CD14-positive monocyte (primary cell): ENCODE results near the gene LIPE. TPM values are rescaled to one million over a fixed set of nuclear protein-coding genes. Genes with fewer than 3 reads are reported as not detected.

Experiments
- DNase-seq, 3 donors: peaks; one replicate each; pipeline ENCODE4 v3.0.0-alpha.2; 2011 to 2022
- H2AFZ ChIP-seq: 2 replicates; pipeline ENCODE4 v1.6.0; 2012; ENCODE audit warnings: mild to moderate bottlenecking, low read depth, low read length, inconsistent platforms; ENCODE audit not compliant: insufficient read depth, poor library complexity, severe bottlenecking
- H3K27ac ChIP-seq, 2 donors: 1 replicate in 1 of 2; 2 replicates in 1 of 2; pipeline ENCODE4 v1.5.1; 2012 to 2013; ENCODE audit warnings: low read length in 2 of 2, control low read depth in 1 of 2, inconsistent platforms in 1 of 2, low read depth in 1 of 2, mild to moderate bottlenecking in 1 of 2
- H3K27me3 ChIP-seq, 2 donors: one replicate each; pipeline versions ENCODE4 v1.6.0 to v1.6.1; 2011 to 2013; ENCODE audit warnings: low read length in 2 of 2; ENCODE audit not compliant: control insufficient read depth in 2 of 2, insufficient read depth in 2 of 2
- H3K36me3 ChIP-seq, 2 donors: replicated peaks in 1 of 2; 1 replicate in 1 of 2; 2 replicates in 1 of 2; pipeline versions ENCODE4 v1.5.1 to v1.6.1; 2012 to 2013; ENCODE audit warnings: low read length in 2 of 2, control low read depth in 1 of 2, inconsistent platforms in 1 of 2, mild to moderate bottlenecking in 1 of 2; ENCODE audit not compliant: insufficient read depth in 2 of 2, control insufficient read depth in 1 of 2
- H3K4me1 ChIP-seq, 2 donors: 1 replicate in 1 of 2; 2 replicates in 1 of 2; pipeline versions ENCODE4 v1.5.1 to v1.6.1; 2012 to 2013; ENCODE audit warnings: low read length in 2 of 2, control low read depth in 1 of 2, inconsistent platforms in 1 of 2, mild to moderate bottlenecking in 1 of 2, moderate library complexity in 1 of 2; ENCODE audit not compliant: insufficient read depth in 2 of 2, control insufficient read depth in 1 of 2
- H3K4me2 ChIP-seq: replicated peaks from 2 replicates; pipeline ENCODE3; 2012; ENCODE audit warnings: low read length, moderate library complexity, mild to moderate bottlenecking; ENCODE audit not compliant: poor library complexity, severe bottlenecking; ENCODE audit errors: extremely low read depth
- H3K4me3 ChIP-seq, 3 experiments: fragments of 200-600 bp in 1 of 3; sonication (generic) in 1 of 3; replicated peaks in 1 of 3; 1 replicate in 2 of 3; 2 replicates in 1 of 3; pipeline ENCODE4 v1.5.1; 2011 to 2013; ENCODE audit warnings: low read length in 3 of 3, mild to moderate bottlenecking in 3 of 3, control low read depth in 2 of 3, low read depth in 2 of 3, inconsistent platforms in 1 of 3, moderate library complexity in 1 of 3
- H3K79me2 ChIP-seq: 2 replicates; pipeline ENCODE4 v1.6.0; 2012; ENCODE audit warnings: mild to moderate bottlenecking, control low read depth, inconsistent platforms, low read length, moderate library complexity; ENCODE audit not compliant: insufficient read depth
- H3K9ac ChIP-seq: 2 replicates; pipeline ENCODE4 v1.6.0; 2017; ENCODE audit warnings: low read length, mild to moderate bottlenecking; ENCODE audit not compliant: insufficient read depth, poor library complexity, severe bottlenecking
- H3K9me3 ChIP-seq, 2 donors: replicated peaks in 1 of 2; 1 replicate in 1 of 2; 2 replicates in 1 of 2; pipeline versions ENCODE4 v1.5.1 to v1.6.1; 2012 to 2013; ENCODE audit warnings: low read length in 2 of 2, control low read depth in 1 of 2; ENCODE audit not compliant: control insufficient read depth in 1 of 2, insufficient read depth in 1 of 2
- H4K20me1 ChIP-seq: 2 replicates; pipeline ENCODE4 v1.6.0; 2012; ENCODE audit warnings: mild to moderate bottlenecking, low read length, control low read depth, moderate library complexity; ENCODE audit not compliant: insufficient read depth
- H3K27ac Mint-ChIP-seq, 7 donors: one replicate each; pipeline ENCODE4 v1.8.0; 2020; ENCODE audit warnings: mild to moderate bottlenecking in 7 of 7, mixed read lengths in 7 of 7, moderate library complexity in 6 of 7, inconsistent platforms in 2 of 7
- H3K27me3 Mint-ChIP-seq, 3 donors: one replicate each; pipeline ENCODE4 v1.8.0; 2021 to 2022; ENCODE audit warnings: low read depth in 3 of 3, mild to moderate bottlenecking in 3 of 3, mixed read lengths in 3 of 3, moderate library complexity in 3 of 3, inconsistent platforms in 1 of 3
- H3K36me3 Mint-ChIP-seq, 2 donors: one replicate each; pipeline ENCODE4 v1.8.0; 2020; ENCODE audit warnings: mixed read lengths in 2 of 2, inconsistent platforms in 1 of 2, mild to moderate bottlenecking in 1 of 2
- H3K4me1 Mint-ChIP-seq: one replicate; pipeline ENCODE4 v1.8.0; 2020; ENCODE audit warnings: mild to moderate bottlenecking, mixed read lengths
- H3K4me3 Mint-ChIP-seq, 2 donors: one replicate each; pipeline ENCODE4 v1.8.0; 2020; ENCODE audit warnings: mild to moderate bottlenecking in 2 of 2, mixed read lengths in 2 of 2, moderate library complexity in 1 of 2
- H3K9me3 Mint-ChIP-seq, 7 donors: one replicate each; pipeline ENCODE4 v1.8.0; 2020 to 2022; ENCODE audit warnings: mixed read lengths in 7 of 7, mild to moderate bottlenecking in 6 of 7, moderate library complexity in 6 of 7, inconsistent platforms in 2 of 7
- CTCF ChIP-seq: fragments of 200-600 bp; IDR thresholded peaks from one replicate; pipeline ENCODE4 v1.8.0; 2022; ENCODE audit warnings: antibody characterized with exemption, mild to moderate bottlenecking
- WGBS: methylation state at CpG from one replicate; pipeline ENCODE4 v1.1.5; 2013; ENCODE audit warnings: missing lambda C conversion rate; ENCODE audit not compliant: insufficient coverage; 5-methylcytosine and 5-hydroxymethylcytosine counted together
- intact Hi-C, 2 donors: fragments of 100-400 bp; cut with micrococcal nuclease; formaldehyde crosslinking; loops; one replicate each; pipeline versions ENCODE4 v1.15.0 to v1.15.1; 2023
- polyA plus RNA-seq, 3 donors: library from polyadenylated mRNA; depleted of rRNA in 1 of 3; unstranded in 2 of 3; stranded (reverse) in 1 of 3; fragments of 300-500 nt in 2 of 3; fragments of >200 nt in 1 of 3; fragmentation: Illumina TruSeq in 2 of 3; gene quantifications; 1 replicate in 2 of 3; 2 replicates in 1 of 3; pipeline ENCODE4 v1.2.3, GENCODE V29; 2012 to 2021

Gene LIPE
- polyA plus RNA-seq, 3 donors, result 0.31 TPM; not detected in 2

- Mint-ChIP-seq H3K27ac (no peak overlapping the region), H3K27me3 (peaks cover 34 to 50% (median 39%) of the 10 kb centered on the region in 3 donors), H3K4me3 (peak overlapping the region in 1 of 2 donors; percentile 92), H3K36me3 (peaks cover 0 to 2% of the 10 kb centered on the region in 2 donors), H3K9me3 (peaks cover 0 to 17% (median 6%) of the 10 kb centered on the region in 7 donors), H3K4me1 (peaks cover 38% of the 10 kb centered on the region)
- TF ChIP-seq CTCF, result no peak
- H3K4me2 ChIP-seq, result no peak overlapping the region
- no peaks in the 10 kb centered on the region for H3K36me3 ChIP-seq
- no peaks in the 10 kb centered on the region for H3K9me3 ChIP-seq
- peaks cover 23 to 37% of the 10 kb centered on the region in 2 donors for H3K4me1 ChIP-seq
- no peaks in the 10 kb centered on the region for H3K79me2 ChIP-seq
- no peak overlapping the region for H3K4me3 ChIP-seq
- no peak overlapping the region for H3K27ac ChIP-seq
- WGBS, result 91% methylated on average over 7 of the region's 9 CpGs
- H3K27me3 ChIP-seq, result peaks cover 0 to 34% of the 10 kb centered on the region in 2 donors
- no peak overlapping the region for H3K9ac ChIP-seq
- no peaks in the 10 kb centered on the region for H4K20me1 ChIP-seq
- H2AFZ ChIP-seq, result no peak overlapping the region
- no peak for DNase-seq
- intact Hi-C loops, result no loop called here
Measured at GRCh38 chr19:42421591-42422031, 5.6 kb downstream of the LIPE start.

GRCh38 chr19:42421101-42421500 is 6.1 kb downstream of the LIPE start:
- Histone ChIP-seq H3K36me3 (no peaks in the 10 kb centered on the region), H4K20me1 (no peaks in the 10 kb centered on the region), H3K9ac (no peak overlapping the region), H3K4me2 (no peak overlapping the region), H3K27me3 (peaks cover 0 to 34% of the 10 kb centered on the region in 2 donors), H3K4me1 (peaks cover 23 to 37% of the 10 kb centered on the region in 2 donors), H3K4me3 (no peak overlapping the region), H3K27ac (no peak overlapping the region), H3K79me2 (no peaks in the 10 kb centered on the region), H2AFZ (no peak overlapping the region), H3K9me3 (no peaks in the 10 kb centered on the region)
- Mint-ChIP-seq H3K27ac (peak overlapping the region in 1 of 7 donors; percentile 21), H3K4me1 (peaks cover 38% of the 10 kb centered on the region), H3K4me3 (no peak overlapping the region), H3K27me3 (peaks cover 33 to 47% (median 39%) of the 10 kb centered on the region in 3 donors), H3K9me3 (peaks cover 0 to 14% (median 6%) of the 10 kb centered on the region in 7 donors), H3K36me3 (peaks cover 0 to 2% of the 10 kb centered on the region in 2 donors)
- TF ChIP-seq CTCF, result no peak
- no peak for DNase-seq
- intact Hi-C loops, result no loop called here
- WGBS, result 92% methylated on average over 2 of the region's 4 CpGs
